ENCODE data around the gene PLA2G2D. TPM values are rescaled to one million over a fixed set of nuclear protein-coding genes. Genes with fewer than 3 reads are reported as not detected.
"Not testable (repeated sequence)": the region's sequence is repeated elsewhere in the genome, so short reads cannot be mapped to it uniquely, and the experiment has no call there.

Gene PLA2G2D
- total RNA-seq, 1 experiment from 2014 or later = not detected

DNA sequence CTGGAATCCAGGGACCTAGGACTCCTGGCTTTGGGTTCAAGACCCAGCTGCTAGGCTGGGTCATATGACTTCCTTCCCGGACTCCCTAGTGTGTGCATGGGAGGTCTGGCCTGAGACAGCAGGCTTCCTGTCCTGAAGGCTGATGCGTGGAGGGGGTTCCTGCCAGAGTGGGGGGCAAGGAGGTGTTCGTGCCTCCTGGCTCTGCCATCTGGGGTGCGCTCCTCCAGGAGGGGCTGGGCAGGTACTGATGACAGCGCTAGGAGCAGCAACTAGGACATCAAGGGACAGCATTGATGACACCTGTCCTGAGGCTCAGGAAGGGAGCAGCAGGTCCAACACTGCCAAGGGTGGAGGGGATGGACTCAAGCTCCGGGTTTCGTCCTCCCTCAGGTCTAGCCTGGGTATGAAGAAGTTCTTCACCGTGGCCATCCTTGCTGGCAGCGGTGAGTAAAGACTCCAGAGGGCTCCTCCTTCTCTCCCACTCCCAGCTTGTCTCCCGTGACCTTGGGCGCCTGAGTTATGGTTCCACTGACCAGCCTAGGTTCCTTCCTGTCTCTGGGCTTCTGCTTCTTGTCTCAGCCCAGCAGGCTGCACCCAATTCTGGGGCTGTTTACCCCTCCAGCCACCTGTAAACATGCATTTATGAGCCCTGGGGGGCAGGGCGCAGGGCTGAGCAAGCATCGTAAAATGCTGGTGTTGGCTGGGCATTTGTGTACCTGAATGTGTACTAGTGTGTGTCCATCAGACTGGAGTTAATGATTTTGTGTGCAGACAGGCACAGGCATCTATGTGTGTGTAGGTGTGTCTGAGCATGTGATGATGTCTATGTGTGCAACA lies 20.7 kb upstream of the PLA2G2D start:
- no peaks in the 10 kb centered on the region for H3K79me2 ChIP-seq (ENCODE audit: low read length)
- H2AFZ ChIP-seq (ENCODE audit: low read length) = no peak overlapping the region
- H4K20me1 ChIP-seq (ENCODE audit: insufficient read depth, low read depth, low read length) = no peaks in the 10 kb centered on the region
- no peaks in the 10 kb centered on the region for H3K36me3 ChIP-seq (ENCODE audit: insufficient read depth, low read length)
- H3K9ac ChIP-seq (ENCODE audit: low read length) = no peak overlapping the region
- no peaks in the 10 kb centered on the region for H3K9me3 ChIP-seq (ENCODE audit: low read length)
- H3K4me2 ChIP-seq (ENCODE audit: low read depth, low read length, poor library complexity, severe bottlenecking) = no peak overlapping the region
- H3K4me1 ChIP-seq (ENCODE audit: low read length) = no peaks in the 10 kb centered on the region
- H3K27me3 ChIP-seq (ENCODE audit: low read length) = no peaks in the 10 kb centered on the region
- H3K4me3 ChIP-seq (ENCODE audit: low read length) = no peak overlapping the region
- H3K27ac ChIP-seq (ENCODE audit: low read length) = no peak overlapping the region
- DNase-seq = no peak
- H3K9me2 ChIP-seq (replicated peaks; ENCODE audit: insufficient read depth, low read length) = no peaks in the 10 kb centered on the region

GRCh38 chr1:20138961-20139550 lies 19.7 kb upstream of the PLA2G2D start, which contains the start of gene PLA2G2F:
Gene PLA2G2F, plus strand, starts transcription at chr1:20139323. Its CDS starts 105 bp downstream, at chr1:20139428.
- Histone ChIP-seq H3K9me2 (replicated peaks; ENCODE audit: insufficient read depth, low read length) (no peaks in the 10 kb centered on the region), H3K4me1 (ENCODE audit: low read length) (no peaks in the 10 kb centered on the region), H3K4me2 (ENCODE audit: low read depth, low read length, poor library complexity, severe bottlenecking) (no peak within 1 kb of the TSS), H3K27ac (ENCODE audit: low read length) (no peak within 1 kb of the TSS), H4K20me1 (ENCODE audit: insufficient read depth, low read depth, low read length) (no peaks in the 10 kb centered on the region), H3K27me3 (ENCODE audit: low read length) (no peaks in the 10 kb centered on the region), H3K4me3 (ENCODE audit: low read length) (no peak within 1 kb of the TSS), H3K9me3 (ENCODE audit: low read length) (no peaks in the 10 kb centered on the region), H3K79me2 (ENCODE audit: low read length) (no peaks in the 10 kb centered on the region), H2AFZ (ENCODE audit: low read length) (no peak within 1 kb of the TSS), H3K36me3 (ENCODE audit: insufficient read depth, low read length) (no peaks in the 10 kb centered on the region), H3K9ac (ENCODE audit: low read length) (no peak within 1 kb of the TSS)
- no peak for DNase-seq

- Histone ChIP-seq H3K4me1 (ENCODE audit: low read length) (no peaks in the 10 kb centered on the region), H3K36me3 (ENCODE audit: insufficient read depth, low read length) (no peaks in the 10 kb centered on the region), H3K9me2 (replicated peaks; ENCODE audit: insufficient read depth, low read length) (no peaks in the 10 kb centered on the region), H3K79me2 (ENCODE audit: low read length) (no peaks in the 10 kb centered on the region), H3K9me3 (ENCODE audit: low read length) (no peaks in the 10 kb centered on the region), H3K9ac (ENCODE audit: low read length) (no peak overlapping the region), H4K20me1 (ENCODE audit: insufficient read depth, low read depth, low read length) (no peaks in the 10 kb centered on the region), H2AFZ (ENCODE audit: low read length) (no peak overlapping the region), H3K4me3 (ENCODE audit: low read length) (no peak overlapping the region), H3K27me3 (ENCODE audit: low read length) (no peaks in the 10 kb centered on the region), H3K27ac (ENCODE audit: low read length) (no peak overlapping the region), H3K4me2 (ENCODE audit: low read depth, low read length, poor library complexity, severe bottlenecking) (no peak overlapping the region)
- DNase-seq = no peak
Observed at GRCh38 chr1:20138346-20138745, 19.0 kb upstream of the PLA2G2D start.

DNA sequence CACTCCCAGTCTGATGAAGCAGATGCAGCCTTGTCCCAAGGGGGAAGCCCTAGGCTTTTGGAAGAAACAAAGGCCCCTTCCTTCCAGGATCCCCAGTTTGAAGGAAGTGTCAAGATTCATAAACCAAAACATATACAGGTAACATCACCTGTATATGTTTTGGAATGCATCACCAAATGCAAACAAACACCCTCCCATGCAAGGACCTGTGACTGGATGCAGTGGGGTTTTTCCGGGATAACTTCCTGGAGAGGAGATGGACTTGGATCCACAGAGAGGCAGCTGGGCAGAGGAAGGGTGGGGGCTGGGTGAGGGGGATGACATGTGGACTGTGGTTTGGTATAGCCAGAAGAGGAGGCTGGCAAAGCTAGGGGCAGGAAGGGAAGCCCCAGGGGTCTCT lies 18.3 kb upstream of the PLA2G2D start:
- Histone ChIP-seq H3K9me3 (ENCODE audit: low read length) (no peaks in the 10 kb centered on the region), H3K9me2 (replicated peaks; ENCODE audit: insufficient read depth, low read length) (no peaks in the 10 kb centered on the region), H3K4me2 (ENCODE audit: low read depth, low read length, poor library complexity, severe bottlenecking) (no peak overlapping the region), H4K20me1 (ENCODE audit: insufficient read depth, low read depth, low read length) (no peaks in the 10 kb centered on the region), H3K27ac (ENCODE audit: low read length) (no peak overlapping the region), H3K4me1 (ENCODE audit: low read length) (no peaks in the 10 kb centered on the region), H3K36me3 (ENCODE audit: insufficient read depth, low read length) (no peaks in the 10 kb centered on the region), H3K9ac (ENCODE audit: low read length) (no peak overlapping the region), H3K27me3 (ENCODE audit: low read length) (no peaks in the 10 kb centered on the region), H3K4me3 (ENCODE audit: low read length) (no peak overlapping the region), H3K79me2 (ENCODE audit: low read length) (no peaks in the 10 kb centered on the region), H2AFZ (ENCODE audit: low read length) (no peak overlapping the region)
- no peak for DNase-seq

DNA sequence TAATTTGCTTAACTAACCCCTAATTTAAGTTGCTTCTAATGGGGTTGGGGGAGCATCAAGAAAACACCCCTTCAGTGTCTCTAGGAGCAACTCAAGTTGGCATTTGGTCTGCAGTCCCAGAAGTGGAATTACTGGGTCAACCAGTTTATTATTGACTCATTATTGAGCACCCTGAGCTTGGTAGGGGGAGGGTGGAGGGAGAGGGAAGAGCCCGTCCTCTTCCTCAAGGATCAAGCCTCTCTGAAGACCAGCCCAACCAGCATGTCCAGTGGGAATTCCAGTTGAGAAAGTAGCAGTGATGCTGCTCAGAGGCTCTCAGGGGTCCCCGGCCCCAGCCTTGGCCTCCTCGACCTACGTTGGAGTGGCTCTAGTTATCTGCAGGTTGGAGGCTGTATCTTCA lies 17.7 kb upstream of the PLA2G2D start:
- no peaks in the 10 kb centered on the region for H3K9me2 ChIP-seq (replicated peaks; ENCODE audit: insufficient read depth, low read length)
- H3K9ac ChIP-seq (ENCODE audit: low read length) = no peak overlapping the region
- H2AFZ ChIP-seq (ENCODE audit: low read length) = no peak overlapping the region
- no peaks in the 10 kb centered on the region for H3K9me3 ChIP-seq (ENCODE audit: low read length)
- H3K79me2 ChIP-seq (ENCODE audit: low read length) = no peaks in the 10 kb centered on the region
- DNase-seq = no peak
- H3K27ac ChIP-seq (ENCODE audit: low read length) = no peak overlapping the region
- H3K4me1 ChIP-seq (ENCODE audit: low read length) = no peaks in the 10 kb centered on the region
- no peaks in the 10 kb centered on the region for H3K36me3 ChIP-seq (ENCODE audit: insufficient read depth, low read length)
- H3K27me3 ChIP-seq (ENCODE audit: low read length) = no peaks in the 10 kb centered on the region
- H3K4me2 ChIP-seq (ENCODE audit: low read depth, low read length, poor library complexity, severe bottlenecking) = no peak overlapping the region
- H3K4me3 ChIP-seq (ENCODE audit: low read length) = no peak overlapping the region
- no peaks in the 10 kb centered on the region for H4K20me1 ChIP-seq (ENCODE audit: insufficient read depth, low read depth, low read length)

- H3K4me1 ChIP-seq (ENCODE audit: low read length) = no peaks in the 10 kb centered on the region
- H3K9ac ChIP-seq (ENCODE audit: low read length) = no peak overlapping the region
Observed at GRCh38 chr1:20136249-20136648, 16.9 kb upstream of the PLA2G2D start.

DNA sequence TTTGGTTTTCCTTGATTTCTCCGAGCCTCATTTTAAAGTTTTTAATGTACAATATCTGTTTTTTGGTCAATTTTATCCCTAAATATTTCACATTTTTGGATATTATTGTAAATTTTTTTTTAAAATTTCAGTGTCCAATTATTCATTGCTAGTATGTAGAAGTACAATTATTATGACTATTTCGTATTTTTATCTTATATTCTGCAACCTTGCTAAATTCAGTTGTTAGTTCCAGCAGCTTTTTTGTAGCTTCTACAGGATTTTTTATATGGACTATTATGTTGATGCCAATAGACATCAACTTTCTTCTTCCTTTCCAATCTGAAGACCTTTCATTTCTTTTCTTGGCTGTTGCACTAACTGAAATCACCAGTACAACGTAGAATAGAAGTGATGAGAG lies 15.7 kb upstream of the PLA2G2D start:
- no peak overlapping the region for H3K27ac ChIP-seq (ENCODE audit: low read length)
- H3K79me2 ChIP-seq (ENCODE audit: low read length) = no peaks in the 10 kb centered on the region
- no peaks in the 10 kb centered on the region; the same call in 1 of the 2 replicates for H3K9me3 ChIP-seq (ENCODE audit: low read length)
- no peaks in the 10 kb centered on the region for H4K20me1 ChIP-seq (ENCODE audit: insufficient read depth, low read depth, low read length)
- no peak for DNase-seq
- no peaks in the 10 kb centered on the region for H3K4me1 ChIP-seq (ENCODE audit: low read length)
- H3K27me3 ChIP-seq (ENCODE audit: low read length) = no peaks in the 10 kb centered on the region
- H3K4me2 ChIP-seq (ENCODE audit: low read depth, low read length, poor library complexity, severe bottlenecking) = no peak overlapping the region
- no peak overlapping the region for H2AFZ ChIP-seq (ENCODE audit: low read length)
- H3K9me2 ChIP-seq (replicated peaks; ENCODE audit: insufficient read depth, low read length) = no peaks in the 10 kb centered on the region
- no peaks in the 10 kb centered on the region for H3K36me3 ChIP-seq (ENCODE audit: insufficient read depth, low read length)
- H3K9ac ChIP-seq (ENCODE audit: low read length) = no peak overlapping the region
- no peak overlapping the region for H3K4me3 ChIP-seq (ENCODE audit: low read length)

More at GRCh38 chr1:20136249-20136648, 16.9 kb upstream of the PLA2G2D start:
- DNase-seq = no peak
- H3K36me3 ChIP-seq (ENCODE audit: insufficient read depth, low read length) = no peaks in the 10 kb centered on the region
- H2AFZ ChIP-seq (ENCODE audit: low read length) = no peak overlapping the region
- H3K79me2 ChIP-seq (ENCODE audit: low read length) = no peaks in the 10 kb centered on the region
- no peaks in the 10 kb centered on the region for H3K9me3 ChIP-seq (ENCODE audit: low read length)
- H3K4me2 ChIP-seq (ENCODE audit: low read depth, low read length, poor library complexity, severe bottlenecking) = no peak overlapping the region
- H3K9me2 ChIP-seq (replicated peaks; ENCODE audit: insufficient read depth, low read length) = no peaks in the 10 kb centered on the region
- no peak overlapping the region for H3K4me3 ChIP-seq (ENCODE audit: low read length)
- H3K27me3 ChIP-seq (ENCODE audit: low read length) = no peaks in the 10 kb centered on the region
- no peak overlapping the region for H3K27ac ChIP-seq (ENCODE audit: low read length)
- H4K20me1 ChIP-seq (ENCODE audit: insufficient read depth, low read depth, low read length) = no peaks in the 10 kb centered on the region

DNA sequence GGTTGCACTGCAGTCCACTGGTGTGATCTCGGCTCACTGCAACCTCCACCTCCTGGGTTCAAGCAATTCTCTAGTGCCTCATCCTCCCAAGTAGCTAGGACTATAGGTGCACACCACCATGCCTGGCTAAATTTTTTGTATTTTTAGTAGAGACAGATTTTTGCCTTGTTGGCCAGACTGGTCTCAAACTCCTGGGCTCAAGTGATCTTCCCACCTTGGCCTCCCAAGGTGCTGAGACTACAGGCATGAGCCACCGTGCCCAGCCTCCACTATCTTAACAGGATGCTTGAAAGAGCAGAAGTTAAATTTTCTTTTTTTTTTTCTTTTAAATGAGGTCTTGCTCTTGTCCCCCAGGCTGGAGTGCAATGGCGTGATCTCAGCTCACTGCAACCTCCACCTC lies 11.2 kb upstream of the PLA2G2D start:
- H3K4me1 ChIP-seq (ENCODE audit: low read length); H4K20me1 ChIP-seq (ENCODE audit: insufficient read depth, low read depth, low read length); H3K79me2 ChIP-seq (ENCODE audit: low read length); H3K9me3 ChIP-seq (ENCODE audit: low read length); H2AFZ ChIP-seq (ENCODE audit: low read length); H3K27me3 ChIP-seq (ENCODE audit: low read length); H3K36me3 ChIP-seq (ENCODE audit: insufficient read depth, low read length); H3K9ac ChIP-seq (ENCODE audit: low read length); H3K4me2 ChIP-seq (ENCODE audit: low read depth, low read length, poor library complexity, severe bottlenecking); H3K27ac ChIP-seq (ENCODE audit: low read length); H3K4me3 ChIP-seq (ENCODE audit: low read length); H3K9me2 ChIP-seq (replicated peaks; ENCODE audit: insufficient read depth, low read length); DNase-seq: not testable (repeated sequence)
